Uterus (tissue), 2 donors: ENCODE data around the gene FRMPD2.

ENCODE experiments used
- CTCF ChIP-seq, 4 experiments: fragments of 200-600 bp in 2 of 4; fragments of 450-650 bp in 2 of 4; sonication (generic) in 2 of 4; IDR thresholded peaks; one replicate each; pipeline ENCODE4 v1.5.1; 2016 to 2019; ENCODE audit warnings: antibody characterized with exemption in 4 of 4, mild to moderate bottlenecking in 2 of 4, moderate library complexity in 1 of 4
- POLR2A ChIP-seq, 2 donors: fragments of 450-650 bp; IDR thresholded peaks; one replicate each; pipeline ENCODE4 v1.6.1; 2016; ENCODE audit warnings: antibody characterized with exemption in 2 of 2, mild to moderate bottlenecking in 1 of 2, moderate library complexity in 1 of 2

GRCh38 chr10:48251152-48251524 lies 23.4 kb downstream of the FRMPD2 start:
- no peak for TF ChIP-seq CTCF (IDR thresholded peaks at IDR 0.05)
- no peak for TF ChIP-seq POLR2A (IDR thresholded peaks at IDR 0.05)
